GM10266 (cell line): ENCODE data around the gene EFCAB8.

Source experiments
- DNase-seq: peaks from one replicate; pipeline ENCODE4 v3.0.0; 2012; ENCODE audit errors: extremely low spot score
- CTCF ChIP-seq: IDR thresholded peaks from 2 replicates; pipeline ENCODE4 v1.5.1; 2012; ENCODE audit warnings: mild to moderate bottlenecking, low read depth; ENCODE audit not compliant: control insufficient read depth, insufficient read depth; ENCODE audit errors: missing control alignments

EFCAB8 gene

GRCh38 chr20:32967961-32968457, 109.3 kb downstream of the EFCAB8 start:
- DNase-seq = no peak
- TF ChIP-seq CTCF = no peak

- no peak for TF ChIP-seq CTCF
- DNase-seq = no peak
These were observed 109.9 kb downstream of the EFCAB8 start for GRCh38 chr20:32968478-32969241.

- no peak for TF ChIP-seq CTCF
- DNase-seq = no peak
These were observed 110.8 kb downstream of the EFCAB8 start for GRCh38 chr20:32969356-32970114.

GRCh38 chr20:32970115-32970972, 111.6 kb downstream of the EFCAB8 start:
- no peak for DNase-seq

GRCh38 chr20:32970973-32971300, 112.2 kb downstream of the EFCAB8 start:
- no peak for DNase-seq
- no peak for TF ChIP-seq CTCF

More at GRCh38 chr20:32970115-32970972, 111.6 kb downstream of the EFCAB8 start:
- no peak for TF ChIP-seq CTCF

- DNase-seq = no peak
These were observed 113.0 kb downstream of the EFCAB8 start for GRCh38 chr20:32971703-32972161.

More at GRCh38 chr20:32971703-32972161, 113.0 kb downstream of the EFCAB8 start:
- TF ChIP-seq CTCF = no peak
